T-cell (primary cell): ENCODE results near the gene APH1B. TPM values are rescaled to one million over a fixed set of nuclear protein-coding genes. Genes with fewer than 3 reads are reported as not detected.
A peak's percentile ranks its signal among the peaks of the same experiment; 100 is the strongest.

Experiments
- ATAC-seq, 4 experiments: fragments of 200-7000 bp in 3 of 4; fragments of 150-1000 bp in 1 of 4; cut with Tn5 transposase; replicated peaks in 1 of 4; 1 replicate in 3 of 4; 2 replicates in 1 of 4; pipeline ENCODE4 v1.10.0; 2021; ENCODE audit warnings: moderate library complexity in 3 of 4, mild to moderate bottlenecking in 2 of 4, moderate number of reproducible peaks in 1 of 4
- CTCF ChIA-PET, 2 donors: fragments of 300-600 bp; sonication (Branson Sonifier 250); formaldehyde crosslinking; loops; one replicate each; lab custom pipeline; 2022; ENCODE audit warnings: antibody characterized with exemption in 2 of 2; lab: Charles Lee
- POLR2A ChIA-PET, 2 donors: fragments of 300-600 bp; sonication (Branson Sonifier 250); formaldehyde crosslinking; loops; one replicate each; lab custom pipeline; 2022; ENCODE audit warnings: antibody characterized with exemption in 2 of 2; lab: Charles Lee
- DNase-seq, 35 experiments: peaks; one replicate each; pipeline versions ENCODE4 v3.0.0 to v3.0.0-alpha.2; 2013 to 2023
- H3K27ac ChIP-seq: one replicate; pipeline ENCODE4 v1.5.1; 2013; ENCODE audit warnings: low read length
- H3K27me3 ChIP-seq, 2 experiments: replicated peaks in 1 of 2; 1 replicate in 1 of 2; 2 replicates in 1 of 2; pipeline versions ENCODE4 v1.6.1 to v1.7.0; 2013; ENCODE audit warnings: low read length in 1 of 2, mixed read lengths in 1 of 2; ENCODE audit not compliant: control insufficient read depth in 2 of 2, insufficient read depth in 2 of 2; ENCODE audit errors: extremely low read depth in 1 of 2
- H3K36me3 ChIP-seq, 2 donors: 1 replicate in 1 of 2; 2 replicates in 1 of 2; pipeline versions ENCODE4 v1.6.1 to v1.7.0; 2013; ENCODE audit warnings: low read length in 1 of 2; ENCODE audit not compliant: control insufficient read depth in 2 of 2, insufficient read depth in 1 of 2; ENCODE audit errors: extremely low read depth in 1 of 2
- H3K4me1 ChIP-seq, 2 experiments: 1 replicate in 1 of 2; 2 replicates in 1 of 2; pipeline versions ENCODE4 v1.6.1 to v1.7.0; 2013; ENCODE audit warnings: low read length in 2 of 2, mixed read lengths in 1 of 2; ENCODE audit not compliant: insufficient read depth in 2 of 2, control insufficient read depth in 1 of 2; ENCODE audit errors: extremely low read depth in 1 of 2
- H3K4me3 ChIP-seq, 2 donors: 1 replicate in 1 of 2; 2 replicates in 1 of 2; pipeline versions ENCODE4 v1.5.1 to v1.7.0; 2013; ENCODE audit warnings: mild to moderate bottlenecking in 2 of 2, low read length in 1 of 2, moderate library complexity in 1 of 2; ENCODE audit not compliant: control insufficient read depth in 1 of 2; ENCODE audit errors: extremely low read depth in 1 of 2
- H3K9me3 ChIP-seq: 2 replicates; pipeline ENCODE4 v1.7.0; 2013
- H3K27ac Mint-ChIP-seq, 2 donors: one replicate each; pipeline ENCODE4 v1.8.0; 2020 to 2021; ENCODE audit warnings: mild to moderate bottlenecking in 2 of 2, mixed read lengths in 2 of 2
- H3K27me3 Mint-ChIP-seq, 2 donors: one replicate each; pipeline ENCODE4 v1.8.0; 2021 to 2022; ENCODE audit warnings: mixed read lengths in 2 of 2
- H3K36me3 Mint-ChIP-seq: one replicate; pipeline ENCODE4 v1.8.0; 2021; ENCODE audit warnings: mixed read lengths
- H3K4me1 Mint-ChIP-seq, 3 donors: one replicate each; pipeline ENCODE4 v1.8.0; 2020 to 2022; ENCODE audit warnings: mixed read lengths in 3 of 3, mild to moderate bottlenecking in 1 of 3
- H3K4me3 Mint-ChIP-seq, 3 donors: one replicate each; pipeline ENCODE4 v1.8.0; 2020 to 2022; ENCODE audit warnings: mild to moderate bottlenecking in 3 of 3, mixed read lengths in 3 of 3, moderate library complexity in 3 of 3
- H3K9me3 Mint-ChIP-seq, 3 donors: one replicate each; pipeline ENCODE4 v1.8.0; 2020 to 2022; ENCODE audit warnings: mixed read lengths in 3 of 3
- WGBS: methylation state at CpG from one replicate; pipeline ENCODE4 v1.1.5; 2013; ENCODE audit warnings: missing lambda C conversion rate; ENCODE audit not compliant: insufficient coverage; 5-methylcytosine and 5-hydroxymethylcytosine counted together
- total RNA-seq, 35 experiments: library from RNA in 6 of 35; stranded (reverse) in 6 of 35; fragments of 120-200 nt in 1 of 35; gene quantifications; one replicate each; pipeline versions ENCODE4 v1.2.1 to v1.2.4 and lab custom pipeline; 2013 to 2026

Gene APH1B
- total RNA-seq (10 to 100 TPM; 17.0 to 27.4 (median 20.9) TPM), total RNA-seq (lab: John Stamatoyannopoulos, UW) (4.6 to 47.5 (median 13.3) reads per million in 29 experiments)
- 13.9 TPM for total RNA-seq (2013)

GRCh38 chr15:63277038-63277892, at the start of gene APH1B:
APH1B (plus strand) TSS chr15:63277605; CDS start chr15:63277624, 19 bp downstream.
- H3K36me3 ChIP-seq, result no peaks in the 10 kb centered on the region
- ATAC-seq (peak; percentile 84 to 91 (median 86)), DNase-seq (peak; percentile 48 to 83 (median 67))
- peaks cover 42 to 44% (median 43%) of the 10 kb centered on the region in 3 donors for H3K4me1 Mint-ChIP-seq
- H3K36me3 Mint-ChIP-seq, result no peaks in the 10 kb centered on the region
- no peaks in the 10 kb centered on the region for H3K9me3 Mint-ChIP-seq
- peak within 1 kb of the TSS; percentile 79 to 89 (median 84) for H3K4me3 Mint-ChIP-seq
- WGBS, result 0% methylated on average over 59 of the region's 102 CpGs
- H3K27me3 Mint-ChIP-seq, result no peaks in the 10 kb centered on the region
- H3K27me3 ChIP-seq, result no peaks in the 10 kb centered on the region
- no peaks in the 10 kb centered on the region for H3K9me3 ChIP-seq
- peak within 1 kb of the TSS; percentile 70 to 75 for H3K4me3 ChIP-seq
- H3K27ac Mint-ChIP-seq, result peak within 1 kb of the TSS; percentile 81 to 93
- H3K4me1 ChIP-seq, result peaks cover 2 to 23% of the 10 kb centered on the region in 2 experiments
- ChIA-PET POLR2A (interaction anchor here (0.7 to 1.5 kb wide), 6 partner anchors 12 to 127 kb away, joined by 3 to 9 read pairs (median 4); partner anchors contain the start of gene RPS27L (in 1 of the 2)), CTCF (interaction anchor here in 1 of 2 donors (0.6 to 1.3 kb wide), 5 partner anchors 14 to 229 kb away, joined by 3 to 6 read pairs (median 4); no protein-coding TSS in a partner anchor)
- peak within 1 kb of the TSS; percentile 66 for H3K27ac ChIP-seq

- no peak for ATAC-seq
- ChIA-PET CTCF (interaction anchor here in 1 of 2 donors (1.0 to 1.5 kb wide), 3 partner anchors 10 to 36 kb away, joined by 4 read pairs; no protein-coding TSS in a partner anchor), POLR2A (interaction anchor here (1.1 to 2.1 kb wide), 2 partner anchors 26 to 36 kb away, joined by 3 to 5 read pairs; no protein-coding TSS in a partner anchor)
- H3K27ac ChIP-seq, result no peak overlapping the region
- Mint-ChIP-seq H3K36me3 (peaks cover 16% of the 10 kb centered on the region), H3K4me1 (peaks cover 75 to 85% (median 77%) of the 10 kb centered on the region in 3 donors), H3K9me3 (no peaks in the 10 kb centered on the region), H3K27me3 (no peaks in the 10 kb centered on the region), H3K4me3 (no peak overlapping the region), H3K27ac (peak overlapping the region; percentile 88 to 92)
- no peak overlapping the region for H3K4me3 ChIP-seq
- no peaks in the 10 kb centered on the region for H3K9me3 ChIP-seq
- DNase-seq, result no peak
- peaks cover 0 to 19% of the 10 kb centered on the region in 2 donors for H3K36me3 ChIP-seq
- H3K4me1 ChIP-seq, result peaks cover 20 to 22% of the 10 kb centered on the region in 2 experiments
- H3K27me3 ChIP-seq, result no peaks in the 10 kb centered on the region
- no CpG with 5 or more reads among the region's 2 CpGs for WGBS
Measured at GRCh38 chr15:63227689-63228088, 49.7 kb upstream of the APH1B start.

- H3K27me3 ChIP-seq, result no peaks in the 10 kb centered on the region
- Mint-ChIP-seq H3K4me1 (peaks cover 82 to 89% (median 85%) of the 10 kb centered on the region in 3 donors), H3K9me3 (no peaks in the 10 kb centered on the region), H3K4me3 (peak overlapping the region; percentile 13 to 40 (median 37)), H3K27me3 (no peaks in the 10 kb centered on the region), H3K27ac (peak overlapping the region; percentile 75 to 91), H3K36me3 (peaks cover 19% of the 10 kb centered on the region)
- ChIA-PET POLR2A (interaction anchor here (0.6 to 2.9 kb wide), 11 partner anchors 8 to 1156 kb away, joined by 3 to 20 read pairs (median 4); no protein-coding TSS in a partner anchor), CTCF (interaction anchor here (1.0 to 1.3 kb wide), 2 partner anchors 13 to 35 kb away, joined by 3 read pairs; no protein-coding TSS in a partner anchor)
- DNase-seq (no peak), ATAC-seq (no peak)
- no peak overlapping the region for H3K4me3 ChIP-seq
- H3K36me3 ChIP-seq, result peaks cover 0 to 13% of the 10 kb centered on the region in 2 donors
- peaks cover 30 to 31% of the 10 kb centered on the region in 2 experiments for H3K4me1 ChIP-seq
- no CpG with 5 or more reads among the region's 3 CpGs for WGBS
- peak overlapping the region; percentile 79 for H3K27ac ChIP-seq
- H3K9me3 ChIP-seq, result no peaks in the 10 kb centered on the region
Measured at GRCh38 chr15:63231206-63231605, 46.2 kb upstream of the APH1B start.

- POLR2A ChIA-PET, result interaction anchor here (0.5 to 2.9 kb wide), 9 partner anchors 11 to 635 kb away, joined by 3 to 20 read pairs (median 6); no protein-coding TSS in a partner anchor
- peaks cover 16% of the 10 kb centered on the region for H3K36me3 Mint-ChIP-seq
- ATAC-seq, result peak in 2 of 4 experiments; percentile 39 to 44
- no peaks in the 10 kb centered on the region for H3K9me3 Mint-ChIP-seq
- no CpG with 5 or more reads among the region's 1 CpG for WGBS
- H3K4me3 Mint-ChIP-seq, result peak overlapping the region; percentile 13 to 40 (median 37)
- peaks cover 80 to 88% (median 84%) of the 10 kb centered on the region in 3 donors for H3K4me1 Mint-ChIP-seq
- CTCF ChIA-PET, result interaction anchor here (1.0 to 1.1 kb wide), 4 partner anchors 14 to 74 kb away, joined by 3 to 5 read pairs (median 3); partner anchors contain the start of gene RPS27L (in 1 of the 2)
- Histone ChIP-seq H3K4me1 (peaks cover 29 to 30% of the 10 kb centered on the region in 2 experiments), H3K4me3 (no peak overlapping the region), H3K9me3 (no peaks in the 10 kb centered on the region), H3K36me3 (peaks cover 0 to 13% of the 10 kb centered on the region in 2 donors), H3K27ac (peak overlapping the region; percentile 79), H3K27me3 (no peaks in the 10 kb centered on the region)
- DNase-seq, result peak in 1 of 35 experiments; percentile 28
- no peaks in the 10 kb centered on the region for H3K27me3 Mint-ChIP-seq
- peak overlapping the region; percentile 75 to 91 for H3K27ac Mint-ChIP-seq
Measured at GRCh38 chr15:63231706-63232105, 45.7 kb upstream of the APH1B start.

GRCh38 chr15:63232405-63232804, 45.0 kb upstream of the APH1B start:
- Histone ChIP-seq H3K4me1 (peaks cover 24 to 30% of the 10 kb centered on the region in 2 experiments), H3K4me3 (no peak overlapping the region), H3K9me3 (no peaks in the 10 kb centered on the region), H3K27me3 (no peaks in the 10 kb centered on the region), H3K27ac (peak overlapping the region; percentile 79), H3K36me3 (peaks cover 0 to 12% of the 10 kb centered on the region in 2 donors)
- DNase-seq, result peak in 1 of 35 experiments; percentile 58
- ChIA-PET CTCF (interaction anchor here (0.5 to 1.4 kb wide), 8 partner anchors 15 to 185 kb away, joined by 3 to 6 read pairs (median 3); partner anchors contain the start of gene RPS27L (in 1 of the 2)), POLR2A (interaction anchor here (0.5 to 2.9 kb wide), 18 partner anchors 15 to 634 kb away, joined by 3 to 20 read pairs (median 5); partner anchors contain the start of gene RAB8B (in 1 of the 2))
- peak; percentile 63 to 76 (median 72) for ATAC-seq
- Mint-ChIP-seq H3K27me3 (no peaks in the 10 kb centered on the region), H3K4me1 (peaks cover 80 to 88% (median 84%) of the 10 kb centered on the region in 3 donors), H3K36me3 (peaks cover 22% of the 10 kb centered on the region), H3K9me3 (no peaks in the 10 kb centered on the region), H3K4me3 (peak overlapping the region; percentile 4 to 51 (median 21)), H3K27ac (peak overlapping the region; percentile 75 to 80)
- no CpG with 5 or more reads among the region's 4 CpGs for WGBS
